NT2/D1 (cell line): ENCODE data around the gene ANKLE2.

Experiments
- SUZ12 ChIP-seq: IDR thresholded peaks from 2 replicates; pipeline ENCODE4 v1.6.1; 2011; ENCODE audit not compliant: insufficient read length, insufficient read depth; ENCODE audit errors: extremely low read depth
- YY1 ChIP-seq: IDR thresholded peaks from 2 replicates; pipeline ENCODE4 v1.6.1; 2011; ENCODE audit not compliant: insufficient read length, insufficient read depth
- ZNF274 ChIP-seq: IDR thresholded peaks from 2 replicates; pipeline ENCODE4 v1.6.1; 2011; ENCODE audit warnings: mild to moderate bottlenecking, low read depth, low read length

GRCh38 chr12:132716356-132716755 lies 45.3 kb downstream of the ANKLE2 start:
- TF ChIP-seq YY1 (no peak), ZNF274 (no peak), SUZ12 (no peak)
